HepG2 (cell line): Measurements from ENCODE around the gene SMURF2. TPM values are rescaled to one million over a fixed set of nuclear protein-coding genes. Genes with fewer than 3 reads are reported as not detected.

Experiments
- ATAC-seq: fragments of 200-7000 bp; cut with Tn5 transposase; 3 replicates; pipeline ENCODE4 v1.9.1; 2020; ENCODE audit warnings: mild to moderate bottlenecking, moderate library complexity
- BruUV-seq: library from RNA; stranded (reverse); fragments of 400-500 nt; replicated peaks from 2 replicates; lab custom pipeline; 2021; lab: Mats Ljungman, UMichigan
- CTCF ChIA-PET: fragments of 300-600 bp; formaldehyde crosslinking; extraction: SDS; loops from one replicate; lab custom pipeline; 2021; ENCODE audit warnings: low total read pairs, inconsistent platforms, low intra/inter-chr PET ratio; lab: Yijun Ruan, JAX
- POLR2A ChIA-PET: fragments of 350-600 bp; sonication (Branson Sonifier 250); formaldehyde crosslinking; loops from one replicate; lab custom pipeline; 2020; ENCODE audit warnings: antibody characterized with exemption, inconsistent platforms; lab: Yijun Ruan, JAX
- DNase-seq: peaks from one replicate; pipeline ENCODE4 v3.0.0-alpha.2; 2015; ENCODE audit warnings: low spot score
- FAIRE-seq: peaks from 3 replicates; lab custom pipeline; 2011; peaks lifted over from hg19 to GRCh38; lab: Jason Lieb, UNC
- H2AFZ ChIP-seq: one replicate; pipeline ENCODE4 v1.6.1; 2011; ENCODE audit warnings: low read length, inconsistent platforms
- H3K27ac ChIP-seq: fragments of 300-600 bp; 3 replicates; pipeline ENCODE4 v1.8.0; 2011; ENCODE audit warnings: mixed run types, mild to moderate bottlenecking, mixed read lengths, low read length, inconsistent platforms; ENCODE audit not compliant: insufficient read depth; ENCODE audit errors: extremely low read length
- H3K27me3 ChIP-seq, 2 experiments: fragments of 200-600 bp in 1 of 2; 2 replicates in 1 of 2; 3 replicates in 1 of 2; pipeline versions ENCODE4 v1.6.0 to v1.8.0; 2011; ENCODE audit warnings: low read length in 2 of 2, mild to moderate bottlenecking in 2 of 2, moderate library complexity in 2 of 2, inconsistent platforms in 1 of 2; ENCODE audit not compliant: insufficient read depth in 2 of 2, control insufficient read depth in 1 of 2
- H3K36me3 ChIP-seq, 2 experiments: fragments of 200-600 bp in 1 of 2; replicated peaks in 1 of 2; 2 replicates in 1 of 2; 3 replicates in 1 of 2; pipeline versions ENCODE4 v1.5.1 to v1.8.0; 2011; ENCODE audit warnings: low read length in 2 of 2, inconsistent platforms in 1 of 2; ENCODE audit not compliant: insufficient read depth in 2 of 2, control insufficient read depth in 1 of 2
- H3K4me1 ChIP-seq: 2 replicates; pipeline ENCODE4 v1.5.1; 2012; ENCODE audit warnings: low read length, inconsistent platforms; ENCODE audit not compliant: insufficient read depth
- H3K4me2 ChIP-seq: 2 replicates; pipeline ENCODE4 v1.6.0; 2011; ENCODE audit warnings: low read depth, low read length, inconsistent platforms
- H3K4me3 ChIP-seq, 3 experiments: fragments of 200-600 bp in 1 of 3; sonication (generic), shearing (Covaris generic) in 1 of 3; replicated peaks in 1 of 3; 2 replicates each; pipeline ENCODE4 v1.5.1; 2011 to 2016; ENCODE audit warnings: low read length in 3 of 3, inconsistent platforms in 2 of 3, low read depth in 2 of 3, mild to moderate bottlenecking in 2 of 3, control low read depth in 1 of 3, mixed read lengths in 1 of 3; ENCODE audit not compliant: insufficient read depth in 1 of 3
- H3K79me2 ChIP-seq: one replicate; pipeline ENCODE4 v1.6.1; 2011; ENCODE audit warnings: low read length, inconsistent platforms; ENCODE audit not compliant: insufficient read depth
- H3K9ac ChIP-seq: 2 replicates; pipeline ENCODE4 v1.6.0; 2011; ENCODE audit warnings: mild to moderate bottlenecking, low read depth, low read length, inconsistent platforms; ENCODE audit not compliant: insufficient read depth
- H3K9me3 ChIP-seq: 2 replicates; pipeline ENCODE4 v1.5.1; 2012; ENCODE audit warnings: mild to moderate bottlenecking, low read length
- H4K20me1 ChIP-seq: 2 replicates; pipeline ENCODE4 v1.6.0; 2011; ENCODE audit warnings: inconsistent platforms, mild to moderate bottlenecking, low read length, moderate library complexity; ENCODE audit not compliant: insufficient read depth
- CENPBD1 ChIP-seq: sonication (generic); formaldehyde crosslinking; IDR thresholded peaks from 2 replicates; pipeline ENCODE4 v1.8.0; 2022; ENCODE audit warnings: missing genetic modification reagents, low read depth, mild to moderate bottlenecking, borderline replicate concordance
- CSRNP2 ChIP-seq: sonication (generic); formaldehyde crosslinking; conservative IDR thresholded peaks from 2 replicates; pipeline ENCODE4 v1.8.0; 2022; ENCODE audit warnings: low read depth, missing genetic modification reagents
- KDM5A ChIP-seq: fragments of 200-600 bp; sonication (generic); IDR thresholded peaks from 2 replicates; pipeline ENCODE4 v1.7.0; 2018; ENCODE audit warnings: antibody characterized with exemption, mild to moderate bottlenecking, low read length, borderline replicate concordance
- TCF7L2 ChIP-seq: IDR thresholded peaks from 2 replicates; pipeline ENCODE4 v1.6.1; 2011; ENCODE audit warnings: mild to moderate bottlenecking, low read depth, low read length, moderate library complexity
- ZBTB10 ChIP-seq: sonication (generic); formaldehyde crosslinking; IDR thresholded peaks from 2 replicates; pipeline ENCODE4 v1.4.0; 2020; ENCODE audit warnings: missing genetic modification reagents, borderline replicate concordance
- ZFP91 ChIP-seq: sonication (generic); formaldehyde crosslinking; IDR thresholded peaks from 2 replicates; pipeline ENCODE4 v1.9.0; 2022; ENCODE audit warnings: missing genetic modification reagents, mild to moderate bottlenecking, borderline replicate concordance
- ZNF839 ChIP-seq: sonication (generic); formaldehyde crosslinking; IDR thresholded peaks from 2 replicates; pipeline ENCODE4 v1.4.0; 2020; ENCODE audit warnings: missing genetic modification reagents, mild to moderate bottlenecking, borderline replicate concordance
- WGBS: methylation state at CpG from one replicate; pipeline ENCODE4 v1.1.6; 2017; ENCODE audit warnings: low lambda C conversion rate; 5-methylcytosine and 5-hydroxymethylcytosine counted together
- in situ Hi-C: cut with HindIII; loops from 2 replicates; pipeline ENCODE4 v1.10.0; 2017; ENCODE audit warnings: low pct_unique_long_range_greater_than_20kb; ENCODE audit not compliant: extremely low pct_ligation_motif_present
- intact Hi-C: fragments of 100-400 bp; cut with micrococcal nuclease; formaldehyde crosslinking; loops from one replicate; pipeline ENCODE4 v1.10.0; 2022; ENCODE audit not compliant: unreplicated experiment
- polyA plus RNA-seq, 8 experiments: library from polyadenylated mRNA; depleted of rRNA in 3 of 8; stranded (reverse) in 7 of 8; unstranded in 1 of 8; fragments of >200 nt; fragmentation: Illumina TruSeq in 4 of 8; extraction: Trizol in 4 of 8; gene quantifications; 2 replicates each; pipeline versions ENCODE4 v1.2.1 to v1.2.3, GENCODE V29; 2011 to 2016; ENCODE audit warnings: low read depth in 4 of 8, missing spikeins in 1 of 8, mixed read lengths in 1 of 8; ENCODE audit not compliant: insufficient read depth in 1 of 8
- total RNA-seq, 5 experiments: library from RNA; depleted of rRNA; stranded (reverse); fragments of >200 nt; fragmentation: Illumina TruSeq; extraction: Trizol; gene quantifications; 2 replicates each; pipeline ENCODE4 v1.2.3, GENCODE V29; 2016; ENCODE audit warnings: low read depth in 1 of 5

SMURF2 gene
- total and polyA plus RNA-seq, 2 of the 13 experiments (the other 11 are each of a cell fraction or from before 2014, with no cell fraction given), result 14.9 to 24.3 TPM

- FAIRE-seq (no peak), DNase-seq (no peak)
- 84% methylated on average over 3 of the region's 3 CpGs for WGBS
Observed at GRCh38 chr17:64583038-64583437, 79.1 kb downstream of the SMURF2 start.

GRCh38 chr17:64580384-64581315, 81.5 kb downstream of the SMURF2 start:
- ATAC-seq (no peak), FAIRE-seq (no peak), DNase-seq (no peak)
- intact Hi-C loops (no loop called here), in situ Hi-C loops (no loop called here)
- Histone ChIP-seq H4K20me1 (no peaks in the 10 kb centered on the region), H3K9ac (no peak overlapping the region), H2AFZ (no peak overlapping the region), H3K4me3 (no peak overlapping the region), H3K4me2 (no peak overlapping the region), H3K4me1 (no peaks in the 10 kb centered on the region), H3K27me3 (no peaks in the 10 kb centered on the region), H3K79me2 (no peaks in the 10 kb centered on the region), H3K9me3 (no peaks in the 10 kb centered on the region), H3K27ac (no peak overlapping the region), H3K36me3 (peaks cover 12 to 33% of the 10 kb centered on the region in 2 experiments; a peak in 4 of 5 replicates)
- 90% methylated on average over 7 of the region's 7 CpGs for WGBS
- no TSS peak for BruUV-seq
- ChIA-PET CTCF (no interaction called here), POLR2A (no interaction called here)
- TF ChIP-seq CENPBD1, result no peak
- no peak for TF ChIP-seq CSRNP2
- TF ChIP-seq KDM5A, result no peak
- no peak for TF ChIP-seq ZBTB10 (CRISPR knock-in tag)
- no peak for TF ChIP-seq TCF7L2
- no peak for TF ChIP-seq ZFP91 (CRISPR knock-in tag)

More at GRCh38 chr17:64583038-64583437, 79.1 kb downstream of the SMURF2 start:
- no peaks in the 10 kb centered on the region for H3K4me1 ChIP-seq
- H3K9me3 ChIP-seq, result no peaks in the 10 kb centered on the region
- ChIA-PET POLR2A (no interaction called here), CTCF (no interaction called here)
- H2AFZ ChIP-seq, result no peak overlapping the region
- no peaks in the 10 kb centered on the region for H3K79me2 ChIP-seq
- peaks cover 9 to 31% of the 10 kb centered on the region in 2 experiments; a peak in 4 of 5 replicates for H3K36me3 ChIP-seq
- intact Hi-C loops, result no loop called here
- no peak for TF ChIP-seq ZNF839 (CRISPR knock-in tag)
- TF ChIP-seq, all 625 proteins: peak for 0
- no peaks in the 10 kb centered on the region for H3K27me3 ChIP-seq
- no peak overlapping the region for H3K27ac ChIP-seq
- H3K4me3 ChIP-seq, result no peak overlapping the region
- no peak overlapping the region for H3K9ac ChIP-seq
- in situ Hi-C loops, result no loop called here
- H3K4me2 ChIP-seq, result no peak overlapping the region
- no peaks in the 10 kb centered on the region for H4K20me1 ChIP-seq
- no TSS peak for BruUV-seq
- ATAC-seq, result no peak
